ENCODE measurements around the gene NUDT9. TPM values are rescaled to one million over a fixed set of nuclear protein-coding genes. Genes with fewer than 3 reads are reported as not detected.
A peak's percentile ranks its signal among the peaks of the same experiment; 100 is the strongest.

Gene NUDT9
- total RNA-seq, 1 donor from 2014 or later, result 33.7 TPM

DNA sequence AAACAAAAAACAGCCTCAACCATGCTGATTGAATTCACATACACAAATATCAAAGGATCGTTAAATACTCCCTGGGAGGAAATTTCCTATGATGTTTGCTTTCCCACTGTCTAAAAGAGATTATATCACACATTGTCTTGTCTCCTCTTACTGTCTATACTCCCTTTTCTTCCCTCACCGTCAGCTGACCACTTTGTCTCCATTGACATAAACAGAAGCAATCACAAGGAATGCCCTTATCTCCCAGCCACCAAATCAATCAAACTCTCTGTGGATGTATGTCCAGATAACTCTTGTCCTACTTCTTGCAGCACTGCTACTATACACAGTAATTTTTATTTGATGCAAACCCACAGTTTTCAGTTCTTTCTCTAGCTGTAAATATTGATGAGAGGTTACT lies 12.2 kb upstream of the NUDT9 start:
- Histone ChIP-seq H3K4me3 (ENCODE audit: insufficient read depth, low read depth, low read length) (no peak overlapping the region), H3K27ac (ENCODE audit: low read depth, low read length) (no peak overlapping the region), H3K36me3 (ENCODE audit: insufficient read depth, low read length) (no peaks in the 10 kb centered on the region), H3K9me3 (ENCODE audit: insufficient read depth, low read depth, low read length) (no peaks in the 10 kb centered on the region), H3K9ac (ENCODE audit: low read length) (no peak overlapping the region), H3K27me3 (ENCODE audit: insufficient read depth, low read length) (no peaks in the 10 kb centered on the region), H4K20me1 (ENCODE audit: insufficient read depth, low read length) (no peaks in the 10 kb centered on the region), H2AFZ (ENCODE audit: low read depth, low read length) (no peak overlapping the region), H3K4me2 (ENCODE audit: low read length) (no peak overlapping the region), H3K4me1 (ENCODE audit: insufficient read depth, low read length) (no peaks in the 10 kb centered on the region), H3K79me2 (ENCODE audit: insufficient read depth, low read length) (no peaks in the 10 kb centered on the region)
- Mint-ChIP-seq H3K27me3 (ENCODE audit: low read depth, unreplicated experiment) (no peaks in the 10 kb centered on the region), H3K36me3 (ENCODE audit: low read depth, unreplicated experiment) (no peaks in the 10 kb centered on the region), H3K4me3 (ENCODE audit: unreplicated experiment) (no peak overlapping the region), H3K27ac (ENCODE audit: unreplicated experiment) (peak overlapping the region; percentile 98), H3K4me1 (ENCODE audit: low read depth, unreplicated experiment) (peaks cover 36% of the 10 kb centered on the region), H3K9me3 (ENCODE audit: unreplicated experiment) (peaks cover 3% of the 10 kb centered on the region)
- DNase-seq (ENCODE audit: low read depth), result peak; percentile 41
- no peak for TF ChIP-seq EZH2 (IDR thresholded peaks at IDR 0.05; ENCODE audit: insufficient read depth, low read length)
- TF ChIP-seq, protein P1, sequence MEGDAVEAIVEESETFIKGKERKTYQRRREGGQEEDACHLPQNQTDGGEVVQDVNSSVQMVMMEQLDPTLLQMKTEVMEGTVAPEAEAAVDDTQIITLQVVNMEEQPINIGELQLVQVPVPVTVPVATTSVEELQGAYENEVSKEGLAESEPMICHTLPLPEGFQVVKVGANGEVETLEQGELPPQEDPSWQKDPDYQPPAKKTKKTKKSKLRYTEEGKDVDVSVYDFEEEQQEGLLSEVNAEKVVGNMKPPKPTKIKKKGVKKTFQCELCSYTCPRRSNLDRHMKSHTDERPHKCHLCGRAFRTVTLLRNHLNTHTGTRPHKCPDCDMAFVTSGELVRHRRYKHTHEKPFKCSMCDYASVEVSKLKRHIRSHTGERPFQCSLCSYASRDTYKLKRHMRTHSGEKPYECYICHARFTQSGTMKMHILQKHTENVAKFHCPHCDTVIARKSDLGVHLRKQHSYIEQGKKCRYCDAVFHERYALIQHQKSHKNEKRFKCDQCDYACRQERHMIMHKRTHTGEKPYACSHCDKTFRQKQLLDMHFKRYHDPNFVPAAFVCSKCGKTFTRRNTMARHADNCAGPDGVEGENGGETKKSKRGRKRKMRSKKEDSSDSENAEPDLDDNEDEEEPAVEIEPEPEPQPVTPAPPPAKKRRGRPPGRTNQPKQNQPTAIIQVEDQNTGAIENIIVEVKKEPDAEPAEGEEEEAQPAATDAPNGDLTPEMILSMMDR (IDR thresholded peaks at IDR 0.05; ENCODE audit: insufficient read depth, low read depth, low read length), result no peak
- FAIRE-seq, result no peak

DNA sequence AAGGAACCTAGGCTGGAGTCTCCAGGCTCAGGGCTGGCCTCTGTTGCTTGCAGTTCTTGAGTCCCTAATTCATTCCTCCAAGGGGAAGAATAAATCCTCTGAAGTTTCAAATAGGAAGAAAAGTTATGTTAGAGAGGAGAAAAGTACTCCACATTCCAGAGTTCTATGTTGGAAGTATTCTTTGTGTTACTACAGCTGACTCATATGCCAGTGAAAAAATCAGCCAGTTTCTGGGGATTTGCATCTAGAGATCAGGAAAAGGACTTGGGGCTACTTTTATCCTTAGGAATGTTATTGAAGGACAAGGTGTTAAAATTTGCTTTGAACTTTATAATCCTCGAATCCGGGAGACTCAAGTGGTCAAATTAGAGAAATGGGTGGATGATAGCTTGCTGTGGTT lies 11.7 kb upstream of the NUDT9 start:
- no peak for TF ChIP-seq EZH2 (IDR thresholded peaks at IDR 0.05; ENCODE audit: insufficient read depth, low read length)
- TF ChIP-seq, protein P1 (IDR thresholded peaks at IDR 0.05; ENCODE audit: insufficient read depth, low read depth, low read length), result no peak
- FAIRE-seq (no peak), DNase-seq (ENCODE audit: low read depth) (no peak)
- H3K4me1 Mint-ChIP-seq (ENCODE audit: low read depth, unreplicated experiment), result peaks cover 36% of the 10 kb centered on the region
- no peaks in the 10 kb centered on the region for H3K36me3 ChIP-seq (ENCODE audit: insufficient read depth, low read length)
- H3K4me3 ChIP-seq (ENCODE audit: insufficient read depth, low read depth, low read length), result no peak overlapping the region
- no peak overlapping the region for H3K27ac ChIP-seq (ENCODE audit: low read depth, low read length)
- H3K27me3 Mint-ChIP-seq (ENCODE audit: low read depth, unreplicated experiment), result no peaks in the 10 kb centered on the region
- H3K36me3 Mint-ChIP-seq (ENCODE audit: low read depth, unreplicated experiment), result no peaks in the 10 kb centered on the region
- H2AFZ ChIP-seq (ENCODE audit: low read depth, low read length), result no peak overlapping the region
- no peak overlapping the region for H3K4me2 ChIP-seq (ENCODE audit: low read length)
- no peaks in the 10 kb centered on the region for H4K20me1 ChIP-seq (ENCODE audit: insufficient read depth, low read length)
- H3K9me3 Mint-ChIP-seq (ENCODE audit: unreplicated experiment), result peaks cover 3% of the 10 kb centered on the region
- no peaks in the 10 kb centered on the region for H3K27me3 ChIP-seq (ENCODE audit: insufficient read depth, low read length)
- no peak overlapping the region for H3K9ac ChIP-seq (ENCODE audit: low read length)
- H3K4me1 ChIP-seq (ENCODE audit: insufficient read depth, low read length), result no peaks in the 10 kb centered on the region
- peak overlapping the region; percentile 98 for H3K27ac Mint-ChIP-seq (ENCODE audit: unreplicated experiment)
- no peak overlapping the region for H3K4me3 Mint-ChIP-seq (ENCODE audit: unreplicated experiment)
- no peaks in the 10 kb centered on the region for H3K79me2 ChIP-seq (ENCODE audit: insufficient read depth, low read length)
- no peaks in the 10 kb centered on the region for H3K9me3 ChIP-seq (ENCODE audit: insufficient read depth, low read depth, low read length)

DNA sequence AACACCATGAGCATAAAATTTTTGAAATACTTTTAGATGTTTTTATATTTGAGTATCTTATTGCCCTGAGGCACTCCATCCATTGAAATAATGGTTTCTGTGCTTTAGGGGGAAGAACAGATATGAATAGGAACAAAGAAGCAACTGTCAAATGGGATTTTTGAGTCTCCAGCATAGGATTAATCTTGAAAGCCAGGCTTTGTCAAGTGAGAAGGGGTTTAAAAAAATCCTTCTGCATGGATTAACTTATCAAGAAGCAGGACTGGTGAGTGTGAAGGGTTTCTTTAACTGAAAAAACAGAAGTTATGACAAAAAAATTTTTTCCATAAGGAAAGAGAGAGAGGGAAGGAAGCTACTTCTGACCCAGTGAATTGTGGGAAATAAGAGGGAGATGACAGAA lies 7.6 kb upstream of the NUDT9 start:
- Histone ChIP-seq H3K79me2 (ENCODE audit: insufficient read depth, low read length) (no peaks in the 10 kb centered on the region), H3K9me3 (ENCODE audit: insufficient read depth, low read depth, low read length) (no peaks in the 10 kb centered on the region), H2AFZ (ENCODE audit: low read depth, low read length) (no peak overlapping the region), H3K4me1 (ENCODE audit: insufficient read depth, low read length) (no peaks in the 10 kb centered on the region), H3K27me3 (ENCODE audit: insufficient read depth, low read length) (no peaks in the 10 kb centered on the region), H3K9ac (ENCODE audit: low read length) (no peak overlapping the region), H3K4me3 (ENCODE audit: insufficient read depth, low read depth, low read length) (no peak overlapping the region), H4K20me1 (ENCODE audit: insufficient read depth, low read length) (no peaks in the 10 kb centered on the region), H3K36me3 (ENCODE audit: insufficient read depth, low read length) (no peaks in the 10 kb centered on the region), H3K4me2 (ENCODE audit: low read length) (no peak overlapping the region), H3K27ac (ENCODE audit: low read depth, low read length) (no peak overlapping the region)
- DNase-seq (ENCODE audit: low read depth) (no peak), FAIRE-seq (no peak)
- H3K4me3 Mint-ChIP-seq (ENCODE audit: unreplicated experiment), result no peak overlapping the region
- peaks cover 17% of the 10 kb centered on the region for H3K4me1 Mint-ChIP-seq (ENCODE audit: low read depth, unreplicated experiment)
- H3K27me3 Mint-ChIP-seq (ENCODE audit: low read depth, unreplicated experiment), result no peaks in the 10 kb centered on the region
- no peaks in the 10 kb centered on the region for H3K36me3 Mint-ChIP-seq (ENCODE audit: low read depth, unreplicated experiment)
- H3K9me3 Mint-ChIP-seq (ENCODE audit: unreplicated experiment), result peaks cover 7% of the 10 kb centered on the region
- no peak overlapping the region for H3K27ac Mint-ChIP-seq (ENCODE audit: unreplicated experiment)
- TF ChIP-seq EZH2 (IDR thresholded peaks at IDR 0.05; ENCODE audit: insufficient read depth, low read length), result no peak
- TF ChIP-seq, protein P1 (IDR thresholded peaks at IDR 0.05; ENCODE audit: insufficient read depth, low read depth, low read length), result no peak

All from astrocyte (in vitro differentiated cells and primary cell).